Measurements from ENCODE around the gene GALR2.
"Not testable (repeated sequence)": the region's sequence is repeated elsewhere in the genome, so short reads cannot be mapped to it uniquely, and the experiment has no call there.

The GALR2 gene

GRCh38 chr17:76049836-76050537 is 24.6 kb upstream of the GALR2 start:
- DNase-seq (ENCODE audit: low spot score) = no peak
- in situ Hi-C loops (cut with MboI; ENCODE audit: low pct_unique_long_range_greater_than_20kb, low sequenced_read_pairs, unreplicated experiment) = no loop called here
- no peak for TF ChIP-seq CTCF (IDR thresholded peaks at IDR 0.05; ENCODE audit: extremely low read depth, insufficient read depth, missing control alignments)

- no peak for DNase-seq (ENCODE audit: low spot score)
- no peak for TF ChIP-seq CTCF (IDR thresholded peaks at IDR 0.05; ENCODE audit: extremely low read depth, insufficient read depth, missing control alignments)
- in situ Hi-C loops (cut with MboI; ENCODE audit: low pct_unique_long_range_greater_than_20kb, low sequenced_read_pairs, unreplicated experiment) = no loop called here
Measured at GRCh38 chr17:76050538-76051467, 23.8 kb upstream of the GALR2 start.

- in situ Hi-C loops (cut with MboI; ENCODE audit: low pct_unique_long_range_greater_than_20kb, low sequenced_read_pairs, unreplicated experiment) = no loop called here
- DNase-seq (ENCODE audit: low spot score) = no peak
- no peak for TF ChIP-seq CTCF (IDR thresholded peaks at IDR 0.05; ENCODE audit: extremely low read depth, insufficient read depth, missing control alignments)
Measured at GRCh38 chr17:76051561-76051960, 23.0 kb upstream of the GALR2 start.

GRCh38 chr17:76053246-76054111 is 21.1 kb upstream of the GALR2 start:
- no peak for DNase-seq (ENCODE audit: low spot score)

GRCh38 chr17:76054112-76054476 is 20.5 kb upstream of the GALR2 start:
- in situ Hi-C loops (cut with MboI; ENCODE audit: low pct_unique_long_range_greater_than_20kb, low sequenced_read_pairs, unreplicated experiment) = no loop called here
- no peak for TF ChIP-seq CTCF (IDR thresholded peaks at IDR 0.05; ENCODE audit: extremely low read depth, insufficient read depth, missing control alignments)
- no peak for DNase-seq (ENCODE audit: low spot score)

More at GRCh38 chr17:76053246-76054111, 21.1 kb upstream of the GALR2 start:
- in situ Hi-C loops (cut with MboI; ENCODE audit: low pct_unique_long_range_greater_than_20kb, low sequenced_read_pairs, unreplicated experiment) = no loop called here
- no peak for TF ChIP-seq CTCF (IDR thresholded peaks at IDR 0.05; ENCODE audit: extremely low read depth, insufficient read depth, missing control alignments)

- TF ChIP-seq CTCF (IDR thresholded peaks at IDR 0.05; ENCODE audit: extremely low read depth, insufficient read depth, missing control alignments) = no peak
- no peak for DNase-seq (ENCODE audit: low spot score)
- in situ Hi-C loops (cut with MboI; ENCODE audit: low pct_unique_long_range_greater_than_20kb, low sequenced_read_pairs, unreplicated experiment) = no loop called here
Measured at GRCh38 chr17:76056882-76057281, 17.7 kb upstream of the GALR2 start.

GRCh38 chr17:76058264-76058663 is 16.3 kb upstream of the GALR2 start:
- in situ Hi-C loops (cut with MboI; ENCODE audit: low pct_unique_long_range_greater_than_20kb, low sequenced_read_pairs, unreplicated experiment); DNase-seq (ENCODE audit: low spot score): not testable (repeated sequence)
